Smooth muscle cell of the coronary artery (primary cell): ENCODE data around the gene TIMM8A. TPM values are rescaled to one million over a fixed set of nuclear protein-coding genes. Genes with fewer than 3 reads are reported as not detected.

Experiments used
- total RNA-seq: library from RNA; depleted of rRNA; stranded (reverse); fragments of >200 nt; gene quantifications from 2 replicates; pipeline ENCODE4 v1.2.3, GENCODE V29; 2014; ENCODE audit warnings: low replicate concordance

Gene TIMM8A, protein sequence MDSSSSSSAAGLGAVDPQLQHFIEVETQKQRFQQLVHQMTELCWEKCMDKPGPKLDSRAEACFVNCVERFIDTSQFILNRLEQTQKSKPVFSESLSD
- 1.5 and 3.3 TPM in 2 replicates for total RNA-seq

DNA sequence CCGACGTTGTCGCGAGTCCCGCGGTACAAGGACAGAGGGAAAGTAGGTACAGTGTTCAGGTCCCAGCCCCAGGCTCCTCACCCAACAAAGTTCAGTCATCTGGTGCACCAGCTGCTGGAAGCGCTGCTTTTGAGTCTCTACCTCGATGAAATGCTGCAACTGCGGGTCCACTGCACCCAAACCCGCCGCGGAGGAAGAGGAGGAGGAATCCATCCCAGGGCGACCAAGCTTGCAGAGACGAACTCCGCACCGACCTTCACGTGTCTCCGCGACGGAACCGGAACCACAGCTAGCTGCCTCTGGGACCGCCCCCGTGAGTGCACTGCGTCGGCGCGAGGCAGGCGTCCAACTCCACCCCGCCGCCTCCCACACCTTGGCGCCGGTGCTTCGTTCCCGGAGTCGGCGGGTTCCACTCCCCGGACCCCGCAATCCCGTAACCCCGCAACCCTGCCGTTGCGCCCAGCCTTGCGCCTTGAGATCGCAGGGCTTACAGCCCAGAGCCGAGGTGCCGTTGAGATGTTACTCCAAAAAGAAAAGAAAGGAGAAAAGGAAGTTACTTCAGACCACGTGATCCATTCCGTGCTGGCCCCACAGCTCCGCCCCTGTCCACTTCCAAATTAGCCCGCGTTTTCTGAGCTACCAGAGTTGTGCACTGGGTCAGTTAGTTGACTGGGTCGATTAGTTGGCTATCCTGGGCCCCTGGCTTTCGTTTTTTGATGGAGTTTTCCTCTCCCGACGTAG is at the start of gene TIMM8A:
TSS of gene TIMM8A (minus strand) at position 291 of the 741 bp plus-strand sequence. CDS start at position 213, 78 bp downstream.

DNA sequence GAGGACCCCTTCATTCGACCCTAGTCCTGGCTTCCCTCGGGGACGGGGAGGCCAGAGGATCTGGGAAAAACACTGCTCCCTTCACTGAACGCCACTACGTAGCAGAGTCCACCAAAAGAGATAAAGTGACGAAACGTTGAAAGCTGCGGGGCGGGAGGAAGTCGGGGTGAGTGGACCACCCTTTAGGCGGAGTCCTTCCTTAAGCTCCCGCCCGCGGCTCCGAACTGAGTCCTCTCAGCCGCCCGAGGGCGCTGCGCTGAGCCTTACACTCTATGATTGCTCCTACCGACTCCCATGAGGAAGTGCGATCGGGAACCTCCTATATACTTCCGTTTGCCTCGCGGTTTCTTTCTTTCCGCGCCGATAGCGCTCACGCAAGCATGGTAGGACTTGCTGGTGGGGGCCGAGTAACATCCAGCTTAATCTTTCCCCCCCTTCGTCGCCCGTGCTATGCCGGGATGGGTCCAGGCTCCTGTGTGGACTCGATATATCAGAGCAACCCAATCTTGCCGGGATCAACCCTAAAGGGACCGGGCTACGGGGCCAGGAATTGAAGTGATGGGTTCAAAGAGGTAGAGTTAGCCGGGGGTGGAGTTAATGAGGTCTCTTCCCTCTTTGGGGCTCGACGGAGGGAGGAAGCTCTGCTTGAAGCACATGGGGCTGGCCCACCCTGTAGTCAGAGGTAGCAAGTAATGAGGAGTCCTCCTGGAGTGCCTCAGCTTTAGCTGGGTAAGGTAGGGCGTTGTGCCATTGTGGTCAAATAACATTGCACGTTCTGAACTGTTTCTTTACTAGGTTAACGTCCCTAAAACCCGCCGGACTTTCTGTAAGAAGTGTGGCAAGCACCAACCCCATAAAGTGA is 42.4 kb upstream of the TIMM8A start, which contains the start of gene RPL36A:
TSS of gene RPL36A (plus strand) at position 348 of the 862 bp plus-strand sequence. CDS start at position 381, 33 bp downstream.

DNA sequence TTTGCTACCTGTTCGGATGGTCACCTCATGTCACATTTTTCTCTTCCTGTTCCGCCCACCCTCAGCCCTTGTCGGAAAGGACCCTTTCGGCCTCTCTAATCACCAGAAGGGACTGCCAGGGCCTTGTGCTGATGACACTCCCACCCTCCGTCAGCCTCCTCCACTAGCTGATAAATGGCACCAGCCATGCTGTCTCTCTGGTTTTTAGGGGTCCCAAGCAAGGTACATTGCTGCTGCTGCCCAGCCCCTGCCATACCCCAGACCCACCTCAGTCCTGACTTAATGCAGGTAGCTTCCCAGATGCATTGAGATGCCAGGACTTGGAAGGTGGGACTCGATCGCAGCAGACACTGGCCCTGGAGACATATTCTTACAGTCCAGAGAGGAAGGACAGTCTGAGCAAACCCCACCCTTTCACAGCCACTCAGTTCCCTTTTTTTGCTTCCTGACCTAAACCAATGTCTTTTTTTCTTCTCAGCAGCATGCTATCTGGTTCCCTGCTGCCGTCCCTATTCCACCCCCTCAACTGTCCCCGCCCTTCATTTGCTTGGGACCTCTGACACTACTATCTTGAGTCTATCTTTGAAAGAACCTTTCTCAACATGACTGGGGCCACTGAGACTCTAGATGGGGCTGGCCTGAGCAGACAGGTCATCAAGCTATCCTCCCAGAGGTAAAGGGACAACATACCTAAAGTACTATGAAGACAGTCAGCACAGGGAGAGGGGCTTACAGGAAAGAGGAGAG is 37.4 kb upstream of the TIMM8A start, which contains the start of gene BTK:
TSS of gene BTK (minus strand) at position 397 of the 747 bp plus-strand sequence. CDS start 10,907 bp downstream, outside the sequence.

Other genes starting within 250 kb of the TIMM8A start
- 0.12 and 6.7 TPM in 2 replicates for gene DRP2, start 129.0 kb downstream of the TIMM8A start, total RNA-seq
- gene TAF7L, start 57.4 kb downstream of the TIMM8A start, total RNA-seq, result 0.15 and 0.23 TPM in 2 replicates
- 0.53 TPM in 1 of 2 replicates, not detected in the other for gene BTK, start 37.4 kb upstream of the TIMM8A start, total RNA-seq
- 347 and 706 TPM in 2 replicates for gene RPL36A, start 42.3 kb upstream of the TIMM8A start, total RNA-seq
- 22.2 and 24.6 TPM in 2 replicates for gene GLA, start 59.2 kb upstream of the TIMM8A start, total RNA-seq
- gene HNRNPH2, start 59.5 kb upstream of the TIMM8A start, total RNA-seq, result 88.2 and 96.9 TPM in 2 replicates
- gene ARMCX4, start 136.7 kb upstream of the TIMM8A start, total RNA-seq, result 3.5 and 3.9 TPM in 2 replicates
- gene ARMCX1, start 201.8 kb upstream of the TIMM8A start, total RNA-seq, result 42.5 and 57.7 TPM in 2 replicates